HG02763 (cell line): Measurements from ENCODE around the gene HIC1.

Source experiments
- ATAC-seq: cut with Tn5 transposase; IDR thresholded peaks from one replicate; pipeline ENCODE4 v1.9.1; 2021; ENCODE audit warnings: mild to moderate bottlenecking, moderate library complexity; ENCODE audit not compliant: unreplicated experiment

HIC1 gene

DNA sequence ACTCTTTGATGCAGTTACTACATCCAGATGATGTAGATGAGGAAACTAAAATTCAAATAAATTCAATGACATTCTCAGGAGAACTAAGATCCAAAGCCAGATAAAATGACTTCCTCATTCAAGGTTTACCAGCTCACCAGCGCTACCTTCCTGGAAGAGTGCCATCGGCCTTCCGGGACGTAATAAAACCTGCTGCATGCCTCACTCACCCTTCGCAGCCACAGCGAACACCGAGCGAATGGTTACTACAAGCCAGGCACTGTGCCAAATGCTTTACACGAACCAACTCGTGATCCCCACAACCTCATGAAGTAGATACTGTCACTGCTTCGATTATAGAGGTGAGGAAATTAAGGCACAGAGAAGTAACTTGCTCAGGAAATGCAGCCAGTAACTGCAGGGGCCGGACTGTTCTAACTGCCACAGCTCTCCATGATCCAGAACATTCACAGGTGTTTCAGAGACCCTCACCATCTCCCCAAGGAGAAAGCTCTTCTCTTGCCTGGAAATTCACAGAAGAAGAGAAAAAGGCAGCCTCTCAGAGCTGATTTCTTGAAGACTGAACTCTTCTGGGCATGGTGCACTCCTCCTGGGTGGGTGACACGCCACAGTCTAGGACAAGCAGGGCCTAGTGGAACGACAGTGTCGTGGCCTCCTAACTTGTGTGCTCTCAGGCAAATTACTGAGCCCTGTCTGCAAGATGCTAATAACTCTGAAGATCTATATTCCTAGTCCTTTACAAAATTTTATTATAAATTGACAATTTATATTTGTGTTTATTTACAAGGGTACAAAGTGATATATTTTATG is 46.8 kb downstream of the HIC1 start:
- ATAC-seq = no peak

DNA sequence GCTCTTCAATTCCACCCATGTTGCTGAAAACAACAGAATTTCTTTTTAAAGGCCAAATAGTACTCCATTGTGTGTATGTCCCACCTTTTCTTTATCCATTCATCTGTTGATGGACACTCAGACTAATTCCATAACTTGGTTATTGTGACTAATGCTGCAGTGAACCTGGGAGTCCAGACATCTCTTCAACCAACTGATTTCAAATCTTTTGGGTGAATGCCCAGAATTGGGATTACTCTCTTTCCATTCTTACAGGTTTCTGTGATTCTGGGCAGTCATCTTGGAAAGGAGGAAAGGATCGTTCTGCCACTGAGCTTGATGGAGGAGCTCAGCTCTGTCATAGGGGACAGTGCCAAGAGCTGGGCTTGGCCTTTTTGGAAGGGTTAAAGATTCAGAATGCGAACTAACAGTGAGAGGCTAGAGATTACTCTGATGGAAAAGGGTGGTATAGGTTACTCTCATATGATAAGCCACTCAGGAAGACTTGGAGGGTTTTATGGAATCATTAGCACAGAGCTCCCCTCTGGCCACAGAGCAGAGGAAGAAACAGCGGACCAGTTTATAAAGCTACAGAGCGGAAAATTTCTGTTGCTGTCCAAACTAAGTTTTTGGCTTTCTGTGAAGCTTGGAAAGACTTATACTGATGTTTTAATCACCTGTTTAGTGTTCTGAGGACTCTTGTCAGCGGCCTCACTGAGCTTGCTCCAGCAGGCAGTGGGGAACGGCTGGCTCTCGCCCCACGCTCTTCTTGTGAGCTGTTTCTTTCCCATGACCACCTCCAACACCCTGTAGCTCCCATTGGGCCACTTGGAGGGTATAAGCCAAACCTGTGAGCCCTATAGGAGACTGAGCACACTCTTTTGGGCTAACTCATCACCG is 48.3 kb downstream of the HIC1 start:
- no peak for ATAC-seq

DNA sequence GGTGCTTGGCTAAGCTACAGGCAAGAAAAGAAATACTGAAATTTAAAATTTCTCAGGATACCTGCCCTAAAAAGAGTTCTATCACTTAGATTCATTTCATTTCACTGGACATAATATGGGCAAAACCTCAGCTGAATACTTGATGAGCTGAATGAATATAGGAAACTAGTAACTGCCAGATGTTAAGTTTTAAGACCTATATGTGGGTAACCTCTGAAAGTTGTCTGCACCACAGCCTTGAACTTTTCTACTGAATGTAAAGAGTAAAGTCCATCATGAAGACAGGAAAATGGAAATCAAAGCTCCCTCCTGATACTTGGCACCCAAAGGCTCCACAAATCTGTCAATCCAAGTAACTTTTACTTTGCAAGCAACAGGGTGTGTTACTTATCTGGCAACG is 50.8 kb downstream of the HIC1 start:
- ATAC-seq = no peak

DNA sequence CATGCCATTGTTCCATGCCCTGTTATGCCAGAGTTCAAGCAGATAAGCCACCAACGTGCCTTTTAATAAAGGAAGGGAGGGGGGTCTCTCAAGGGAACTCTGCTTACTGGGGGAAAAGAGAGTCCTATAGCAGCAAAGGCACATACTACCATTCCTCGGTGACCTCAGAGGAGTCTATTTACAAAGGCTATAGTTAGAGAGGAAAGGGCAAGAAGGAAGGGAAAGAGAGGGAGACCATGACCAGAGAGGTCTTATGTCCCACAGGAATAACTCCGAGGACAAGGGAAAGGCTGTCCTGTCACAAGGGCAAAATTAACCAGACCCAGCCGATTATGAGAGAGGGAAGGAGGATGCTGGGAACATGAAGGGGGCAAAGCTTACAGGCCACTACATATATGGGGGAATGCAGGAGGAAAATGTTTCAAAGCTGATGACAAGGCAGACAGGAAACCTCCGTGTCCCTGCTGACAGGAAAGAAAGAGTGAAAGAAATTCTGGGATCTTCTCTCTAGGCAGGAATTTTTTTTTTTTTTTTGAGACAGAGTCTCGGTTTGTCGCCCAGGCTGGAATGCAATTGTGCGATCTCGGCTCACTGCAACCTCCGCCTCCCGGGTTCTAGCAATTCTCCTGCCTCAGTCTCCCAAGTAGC is 51.5 kb downstream of the HIC1 start:
- ATAC-seq = no peak

DNA sequence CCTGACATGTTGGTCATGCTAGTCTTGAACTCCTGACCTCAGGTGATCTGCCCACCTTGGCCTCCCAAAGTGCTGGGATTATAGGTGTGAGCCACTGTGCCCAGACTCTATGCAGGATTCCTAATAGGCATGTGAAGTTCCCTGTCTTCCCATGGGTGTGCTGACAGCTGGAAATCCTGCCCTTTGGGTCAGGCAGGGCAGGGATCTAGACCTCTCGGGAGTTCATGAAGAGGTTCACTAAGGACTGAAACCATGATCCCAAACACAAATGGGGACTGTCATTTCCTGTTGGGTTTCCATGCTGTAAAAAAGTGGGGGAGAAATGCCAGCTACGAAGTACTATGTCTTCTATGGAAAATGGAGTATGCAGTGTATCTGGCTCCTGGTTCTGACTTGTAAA is 52.1 kb downstream of the HIC1 start:
- ATAC-seq = no peak

DNA sequence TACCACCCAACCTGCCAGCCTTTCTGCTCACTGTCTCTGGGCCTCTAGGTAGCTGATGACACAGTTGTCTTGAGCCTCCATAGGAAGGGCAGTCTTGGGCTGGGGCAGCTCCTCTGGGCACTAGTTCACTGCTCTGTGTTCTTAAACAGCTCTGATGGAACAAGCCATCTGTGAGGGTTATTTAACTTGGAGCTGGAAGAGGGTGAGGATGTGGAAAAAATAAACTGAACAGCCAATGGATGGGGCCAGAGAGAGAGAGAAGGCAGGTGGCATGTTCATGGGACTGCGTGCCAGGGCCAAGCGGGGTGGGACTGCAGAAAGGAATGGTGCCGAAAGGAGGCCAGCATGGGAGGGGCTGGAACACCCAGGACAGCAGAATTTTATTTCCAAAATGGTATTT is 52.6 kb downstream of the HIC1 start:
- ATAC-seq = no peak

DNA sequence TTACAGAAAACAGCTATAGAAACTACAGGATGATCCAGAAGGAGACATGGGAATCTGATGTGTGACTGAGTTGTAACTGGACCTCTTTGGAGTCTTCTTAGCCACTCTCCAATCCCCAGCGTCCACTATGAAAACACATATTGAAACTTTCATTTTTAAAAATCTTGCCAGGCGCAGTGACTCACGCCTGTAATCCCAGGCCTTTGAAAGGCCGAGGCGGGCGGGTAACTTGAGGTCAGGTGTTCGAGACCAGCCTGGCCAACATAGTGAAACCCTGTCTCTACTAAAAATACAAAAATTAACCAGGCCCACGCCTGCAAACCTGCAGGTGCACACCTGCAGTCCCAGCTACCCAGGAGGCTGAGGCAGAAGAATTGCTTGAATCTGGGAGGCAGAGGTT is 53.3 kb downstream of the HIC1 start:
- no peak for ATAC-seq

DNA sequence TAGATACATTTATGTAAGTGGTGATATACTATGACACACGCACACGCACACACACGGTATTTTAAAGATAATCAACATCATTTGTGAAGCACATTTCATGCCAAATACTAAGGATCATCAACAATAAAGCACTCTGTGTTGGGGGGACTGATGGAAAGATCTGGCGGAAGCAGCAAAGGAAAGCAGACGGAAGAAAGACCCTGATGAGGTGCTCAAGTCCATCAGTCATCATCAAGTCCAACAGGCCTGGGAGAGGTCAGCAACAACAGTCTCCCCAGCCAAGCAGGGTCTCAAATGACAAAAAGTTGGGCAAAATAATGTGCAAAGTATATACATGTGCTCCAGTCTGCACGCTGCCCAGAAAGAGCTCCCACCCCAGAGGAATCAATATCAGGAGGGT is 55.5 kb downstream of the HIC1 start:
- no peak for ATAC-seq

DNA sequence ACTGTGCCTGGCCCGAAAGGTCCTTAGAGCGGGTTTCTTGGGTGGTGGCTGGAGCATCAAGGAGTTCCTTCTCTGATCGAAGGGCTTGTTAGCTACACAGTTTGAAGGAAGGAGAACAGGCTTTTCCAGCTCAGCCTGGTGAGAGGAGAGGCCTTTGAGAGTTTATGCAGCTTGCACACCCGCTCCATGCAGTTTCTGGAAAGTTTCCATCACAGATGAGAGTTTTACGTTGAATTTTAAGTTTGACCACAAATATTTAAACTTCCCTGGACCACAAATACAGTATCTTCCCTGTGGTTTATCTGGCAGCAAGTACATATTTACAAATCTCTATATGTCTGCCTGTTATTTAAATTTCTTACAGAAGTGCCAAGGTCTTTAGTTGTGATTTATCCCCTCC is 56.8 kb downstream of the HIC1 start:
- ATAC-seq = no peak
